Measurements from ENCODE around the gene ANKAR. TPM values are rescaled to one million over a fixed set of nuclear protein-coding genes. Genes with fewer than 3 reads are reported as not detected.
"Not testable (repeated sequence)": the region's sequence is repeated elsewhere in the genome, so short reads cannot be mapped to it uniquely, and the experiment has no call there.

ANKAR gene
- total RNA-seq, 5 donors from 2014 or later (not counting 1 experiment from before 2014, with no cell fraction given) = 12.5 to 14.9 (median 12.9) TPM

- DNase-seq = peak in 1 of 35 experiments; percentile 33
- ATAC-seq (replicated peaks in 1 of 4) = no peak
- POLR2A ChIA-PET = interaction anchor here (0.5 to 2.4 kb wide), 5 partner anchors 8 to 101 kb away, joined by 3 to 8 read pairs (median 4); partner anchors contain the start of genes ANKAR (in 1 of the 2) and OSGEPL1 (in 1 of the 2)
- H3K9me3 ChIP-seq = no peaks in the 10 kb centered on the region
- H3K27ac ChIP-seq (ENCODE audit: low read length) = peak overlapping the region; percentile 92
- H3K4me3 Mint-ChIP-seq = no peak overlapping the region
- no peaks in the 10 kb centered on the region for H3K27me3 Mint-ChIP-seq
- H3K4me1 Mint-ChIP-seq = peaks cover 52 to 59% (median 54%) of the 10 kb centered on the region in 3 donors
- H3K27ac Mint-ChIP-seq = no peak overlapping the region
- peaks cover 27 to 39% of the 10 kb centered on the region in 2 experiments for H3K4me1 ChIP-seq (ENCODE audit: control insufficient read depth in 1 of 2, extremely low read depth in 1 of 2, insufficient read depth in 2 of 2, low read length in 2 of 2)
- H3K9me3 Mint-ChIP-seq = no peaks in the 10 kb centered on the region
- peak overlapping the region; percentile 93 to 98 for H3K4me3 ChIP-seq (ENCODE audit: control insufficient read depth in 1 of 2, extremely low read depth in 1 of 2, low read length in 1 of 2)
- CTCF ChIA-PET = interaction anchor here (0.6 to 9.1 kb wide), 12 partner anchors 12 to 566 kb away, joined by 3 to 96 read pairs (median 8); partner anchors contain the start of genes ANKAR (in 2 of the 2) and OSGEPL1 (in 2 of the 2)
- peaks cover 16% of the 10 kb centered on the region for H3K36me3 Mint-ChIP-seq
- H3K36me3 ChIP-seq (ENCODE audit: control insufficient read depth in 2 of 2, extremely low read depth in 1 of 2, insufficient read depth in 1 of 2, low read length in 1 of 2) = peaks cover 0 to 10% of the 10 kb centered on the region in 2 donors
- no peaks in the 10 kb centered on the region for H3K27me3 ChIP-seq (replicated peaks in 1 of 2; ENCODE audit: control insufficient read depth in 2 of 2, extremely low read depth in 1 of 2, insufficient read depth in 2 of 2, low read length in 1 of 2)
- WGBS (ENCODE audit: insufficient coverage) = 0% methylated on average over 2 of the region's 9 CpGs
Measured at GRCh38 chr2:189661957-189662321, 12.5 kb upstream of the ANKAR start.

- Histone ChIP-seq H3K36me3 (ENCODE audit: control insufficient read depth in 2 of 2, extremely low read depth in 1 of 2, insufficient read depth in 1 of 2, low read length in 1 of 2) (peaks cover 0 to 18% of the 10 kb centered on the region in 2 donors), H3K27ac (ENCODE audit: low read length) (no peak overlapping the region), H3K4me1 (ENCODE audit: control insufficient read depth in 1 of 2, extremely low read depth in 1 of 2, insufficient read depth in 2 of 2, low read length in 2 of 2) (peaks cover 21 to 36% of the 10 kb centered on the region in 2 experiments), H3K9me3 (no peaks in the 10 kb centered on the region), H3K4me3 (ENCODE audit: control insufficient read depth in 1 of 2, extremely low read depth in 1 of 2, low read length in 1 of 2) (peak overlapping the region in 1 of 2 donors; percentile 93), H3K27me3 (replicated peaks in 1 of 2; ENCODE audit: control insufficient read depth in 2 of 2, extremely low read depth in 1 of 2, insufficient read depth in 2 of 2, low read length in 1 of 2) (no peaks in the 10 kb centered on the region)
- Mint-ChIP-seq H3K36me3 (peaks cover 24% of the 10 kb centered on the region), H3K27me3 (no peaks in the 10 kb centered on the region), H3K4me1 (peaks cover 48 to 59% (median 55%) of the 10 kb centered on the region in 3 donors), H3K9me3 (no peaks in the 10 kb centered on the region), H3K4me3 (no peak overlapping the region), H3K27ac (no peak overlapping the region)
- WGBS (ENCODE audit: insufficient coverage) = no CpG with 5 or more reads among the region's 5 CpGs
- ChIA-PET POLR2A (interaction anchor here (0.5 to 2.4 kb wide), 4 partner anchors 9 to 136 kb away, joined by 3 to 8 read pairs (median 4); partner anchors contain the start of gene OSGEPL1 (in 1 of the 2)), CTCF (interaction anchor here (0.6 to 9.1 kb wide), 10 partner anchors 9 to 100 kb away, joined by 3 to 96 read pairs (median 6); partner anchors contain the start of genes ANKAR (in 2 of the 2) and OSGEPL1 (in 1 of the 2))
- DNase-seq (no peak), ATAC-seq (replicated peaks in 1 of 4) (no peak)
Measured at GRCh38 chr2:189662669-189663226, 11.7 kb upstream of the ANKAR start.

- H3K4me3 ChIP-seq (ENCODE audit: control insufficient read depth in 1 of 2, extremely low read depth in 1 of 2, low read length in 1 of 2) = not testable (repeated sequence)
- CTCF ChIA-PET = interaction anchor here (0.6 to 9.1 kb wide), 6 partner anchors 8 to 99 kb away, joined by 3 to 96 read pairs (median 6); partner anchors contain the start of genes ANKAR (in 1 of the 2) and OSGEPL1 (in 1 of the 2)
Measured at GRCh38 chr2:189663319-189663718, 11.2 kb upstream of the ANKAR start.

GRCh38 chr2:189669913-189670312 lies 4.6 kb upstream of the ANKAR start:
- peaks cover 3 to 12% of the 10 kb centered on the region in 2 experiments for H3K4me1 ChIP-seq (ENCODE audit: control insufficient read depth in 1 of 2, extremely low read depth in 1 of 2, insufficient read depth in 2 of 2, low read length in 2 of 2)
- H3K27ac ChIP-seq (ENCODE audit: low read length) = no peak overlapping the region
- no peak overlapping the region for H3K27ac Mint-ChIP-seq
- no peaks in the 10 kb centered on the region for H3K27me3 ChIP-seq (replicated peaks in 1 of 2; ENCODE audit: control insufficient read depth in 2 of 2, extremely low read depth in 1 of 2, insufficient read depth in 2 of 2, low read length in 1 of 2)
- H3K4me1 Mint-ChIP-seq = peaks cover 27 to 39% (median 35%) of the 10 kb centered on the region in 3 donors
- 100% methylated on average over 3 of the region's 5 CpGs for WGBS (ENCODE audit: insufficient coverage)
- H3K36me3 Mint-ChIP-seq = peaks cover 32% of the 10 kb centered on the region
- H3K9me3 ChIP-seq = no peaks in the 10 kb centered on the region
- no peaks in the 10 kb centered on the region for H3K9me3 Mint-ChIP-seq
- CTCF ChIA-PET = interaction anchor here (0.8 to 1.5 kb wide), 3 partner anchors 9 to 90 kb away, joined by 3 read pairs; partner anchors contain the start of gene SLC40A1 (in 1 of the 2)
- DNase-seq (no peak), ATAC-seq (replicated peaks in 1 of 4) (no peak)
- H3K4me3 ChIP-seq (ENCODE audit: control insufficient read depth in 1 of 2, extremely low read depth in 1 of 2, low read length in 1 of 2) = no peak overlapping the region
- H3K36me3 ChIP-seq (ENCODE audit: control insufficient read depth in 2 of 2, extremely low read depth in 1 of 2, insufficient read depth in 1 of 2, low read length in 1 of 2) = peaks cover 0 to 43% of the 10 kb centered on the region in 2 donors
- H3K4me3 Mint-ChIP-seq = no peak overlapping the region
- POLR2A ChIA-PET = interaction anchor here in 1 of 2 donors (1.0 kb wide), 1 partner anchor 8 kb away, joined by 8 read pairs; no protein-coding TSS in a partner anchor
- H3K27me3 Mint-ChIP-seq = no peaks in the 10 kb centered on the region

More at GRCh38 chr2:189663319-189663718, 11.2 kb upstream of the ANKAR start:
- 100% methylated on average over 3 of the region's 12 CpGs for WGBS (ENCODE audit: insufficient coverage)
- peaks cover 45 to 55% (median 51%) of the 10 kb centered on the region in 3 donors for H3K4me1 Mint-ChIP-seq
- not testable (repeated sequence) for H3K27ac ChIP-seq (ENCODE audit: low read length); DNase-seq; H3K27me3 ChIP-seq (replicated peaks in 1 of 2; ENCODE audit: control insufficient read depth in 2 of 2, extremely low read depth in 1 of 2, insufficient read depth in 2 of 2, low read length in 1 of 2); H3K27me3 Mint-ChIP-seq; H3K9me3 ChIP-seq; ATAC-seq (replicated peaks in 1 of 4); H3K9me3 Mint-ChIP-seq
- H3K36me3 Mint-ChIP-seq = peaks cover 26% of the 10 kb centered on the region
- H3K4me3 Mint-ChIP-seq = peak overlapping the region in 2 of 3 donors; percentile 47 to 58
- POLR2A ChIA-PET = interaction anchor here in 1 of 2 donors (0.6 kb wide), 1 partner anchor 79 kb away, joined by 3 read pairs; no protein-coding TSS in a partner anchor
- Histone ChIP-seq H3K4me1 (ENCODE audit: control insufficient read depth in 1 of 2, extremely low read depth in 1 of 2, insufficient read depth in 2 of 2, low read length in 2 of 2) (peaks cover 15 to 30% of the 10 kb centered on the region in 2 experiments), H3K36me3 (ENCODE audit: control insufficient read depth in 2 of 2, extremely low read depth in 1 of 2, insufficient read depth in 1 of 2, low read length in 1 of 2) (peaks cover 0 to 24% of the 10 kb centered on the region in 2 donors)
- peak overlapping the region; percentile 15 to 72 for H3K27ac Mint-ChIP-seq

GRCh38 chr2:189673661-189674373 lies 653 bp upstream of the ANKAR start:
- Mint-ChIP-seq H3K27me3 (no peaks in the 10 kb centered on the region), H3K9me3 (peaks cover 0 to 12% (median 7%) of the 10 kb centered on the region in 3 donors), H3K27ac (peak overlapping the region; percentile 81), H3K36me3 (peaks cover 24% of the 10 kb centered on the region), H3K4me1 (peaks cover 29 to 41% (median 38%) of the 10 kb centered on the region in 3 donors), H3K4me3 (peak overlapping the region; percentile 71 to 91 (median 78))
- H3K4me3 ChIP-seq (ENCODE audit: control insufficient read depth in 1 of 2, extremely low read depth in 1 of 2, low read length in 1 of 2) = peak overlapping the region; percentile 67 to 96
- DNase-seq (no peak), ATAC-seq (replicated peaks in 1 of 4) (peak; percentile 22 to 43 (median 26))
- H3K27ac ChIP-seq (ENCODE audit: low read length) = peak overlapping the region; percentile 86
- CTCF ChIA-PET = interaction anchor here (0.7 to 7.7 kb wide), 19 partner anchors 9 to 93 kb away, joined by 3 to 96 read pairs (median 9); partner anchors contain the start of genes OSGEPL1 (in 2 of the 2), ASNSD1 (in 1 of the 2) and SLC40A1 (in 1 of the 2)
- POLR2A ChIA-PET = interaction anchor here (0.5 to 2.4 kb wide), 6 partner anchors 10 to 967 kb away, joined by 3 to 8 read pairs (median 4); partner anchors contain the start of genes ASNSD1 (in 2 of the 2) and OSGEPL1 (in 1 of the 2)
- H3K27me3 ChIP-seq (replicated peaks in 1 of 2; ENCODE audit: control insufficient read depth in 2 of 2, extremely low read depth in 1 of 2, insufficient read depth in 2 of 2, low read length in 1 of 2) = no peaks in the 10 kb centered on the region
- 37% methylated on average over 10 of the region's 12 CpGs for WGBS (ENCODE audit: insufficient coverage)
- H3K9me3 ChIP-seq = no peaks in the 10 kb centered on the region
- peaks cover 5 to 15% of the 10 kb centered on the region in 2 donors for H3K36me3 ChIP-seq (ENCODE audit: control insufficient read depth in 2 of 2, extremely low read depth in 1 of 2, insufficient read depth in 1 of 2, low read length in 1 of 2)
- peaks cover 3 to 21% of the 10 kb centered on the region in 2 experiments for H3K4me1 ChIP-seq (ENCODE audit: control insufficient read depth in 1 of 2, extremely low read depth in 1 of 2, insufficient read depth in 2 of 2, low read length in 2 of 2)

Measured in T-cell (primary cell).